Nephron (organoid): Measurements from ENCODE around the gene HTR2A.

Experiments used
- H3K27ac Mint-ChIP-seq, 3 experiments: 2 replicates each; pipeline ENCODE4 v1.8.0; 2020; ENCODE audit warnings: mixed read lengths in 3 of 3, mild to moderate bottlenecking in 2 of 3, moderate library complexity in 1 of 3
- H3K27me3 Mint-ChIP-seq: 2 replicates; pipeline ENCODE4 v1.8.0; 2021; ENCODE audit warnings: low read depth, mild to moderate bottlenecking, moderate library complexity, mixed read lengths
- H3K36me3 Mint-ChIP-seq: 2 replicates; pipeline ENCODE4 v1.8.0; 2020; ENCODE audit warnings: low read depth, mixed read lengths
- H3K4me1 Mint-ChIP-seq: 2 replicates; pipeline ENCODE4 v1.8.0; 2020; ENCODE audit warnings: mixed read lengths
- H3K4me3 Mint-ChIP-seq, 3 experiments: 2 replicates each; pipeline ENCODE4 v1.8.0; 2020; ENCODE audit warnings: mild to moderate bottlenecking in 3 of 3, mixed read lengths in 3 of 3, moderate library complexity in 2 of 3
- H3K9me3 Mint-ChIP-seq: 2 replicates; pipeline ENCODE4 v1.8.0; 2020; ENCODE audit warnings: mixed read lengths
- TF ChIP-seq, protein P1 (sequence below), 3 experiments: fragments of 200-600 bp; sonication (generic); IDR thresholded peaks; one replicate each; pipeline ENCODE4 v1.5.0; 2021; ENCODE audit warnings: antibody characterized with exemption in 3 of 3; ENCODE audit not compliant: unreplicated experiment in 3 of 3

The HTR2A gene

DNA sequence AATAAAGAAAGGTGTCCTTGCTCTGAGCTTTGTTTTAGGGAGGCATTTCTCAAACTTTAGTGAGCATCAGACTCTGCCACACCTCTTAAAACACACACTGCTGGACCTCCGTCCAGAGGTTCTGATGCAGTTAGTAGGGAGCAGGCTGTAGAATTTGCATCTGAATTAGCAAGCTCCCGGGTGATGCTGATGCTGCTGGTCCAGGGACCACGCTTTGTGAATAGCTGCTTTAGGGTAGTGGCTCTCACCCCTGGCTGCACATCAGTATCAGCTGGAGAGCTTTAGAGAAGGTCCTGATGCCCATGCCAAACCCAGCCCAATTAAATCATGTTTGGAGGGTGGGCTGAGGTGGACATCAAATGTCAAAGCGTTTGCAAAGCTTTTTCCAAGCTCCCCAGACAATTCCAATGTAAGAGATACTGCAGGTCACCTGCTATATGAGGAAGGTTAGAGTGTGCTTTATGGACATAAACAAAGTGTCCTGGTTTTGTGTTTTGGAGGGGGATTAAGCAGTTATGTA lies 3.6 kb downstream of the HTR2A start:
- Mint-ChIP-seq H3K36me3 (peaks cover 14% of the 10 kb centered on the region), H3K9me3 (peaks cover 14% of the 10 kb centered on the region), H3K27me3 (peaks cover 23% of the 10 kb centered on the region), H3K4me3 (peak overlapping the region; percentile 80 to 87 (median 86)), H3K27ac (peak overlapping the region; percentile 84 to 92 (median 91)), H3K4me1 (peaks cover 46% of the 10 kb centered on the region)
- TF ChIP-seq, protein P1, sequence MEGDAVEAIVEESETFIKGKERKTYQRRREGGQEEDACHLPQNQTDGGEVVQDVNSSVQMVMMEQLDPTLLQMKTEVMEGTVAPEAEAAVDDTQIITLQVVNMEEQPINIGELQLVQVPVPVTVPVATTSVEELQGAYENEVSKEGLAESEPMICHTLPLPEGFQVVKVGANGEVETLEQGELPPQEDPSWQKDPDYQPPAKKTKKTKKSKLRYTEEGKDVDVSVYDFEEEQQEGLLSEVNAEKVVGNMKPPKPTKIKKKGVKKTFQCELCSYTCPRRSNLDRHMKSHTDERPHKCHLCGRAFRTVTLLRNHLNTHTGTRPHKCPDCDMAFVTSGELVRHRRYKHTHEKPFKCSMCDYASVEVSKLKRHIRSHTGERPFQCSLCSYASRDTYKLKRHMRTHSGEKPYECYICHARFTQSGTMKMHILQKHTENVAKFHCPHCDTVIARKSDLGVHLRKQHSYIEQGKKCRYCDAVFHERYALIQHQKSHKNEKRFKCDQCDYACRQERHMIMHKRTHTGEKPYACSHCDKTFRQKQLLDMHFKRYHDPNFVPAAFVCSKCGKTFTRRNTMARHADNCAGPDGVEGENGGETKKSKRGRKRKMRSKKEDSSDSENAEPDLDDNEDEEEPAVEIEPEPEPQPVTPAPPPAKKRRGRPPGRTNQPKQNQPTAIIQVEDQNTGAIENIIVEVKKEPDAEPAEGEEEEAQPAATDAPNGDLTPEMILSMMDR (IDR thresholded peaks at IDR 0.05; ENCODE audit: unreplicated experiment in 3 of 3), result no peak

DNA sequence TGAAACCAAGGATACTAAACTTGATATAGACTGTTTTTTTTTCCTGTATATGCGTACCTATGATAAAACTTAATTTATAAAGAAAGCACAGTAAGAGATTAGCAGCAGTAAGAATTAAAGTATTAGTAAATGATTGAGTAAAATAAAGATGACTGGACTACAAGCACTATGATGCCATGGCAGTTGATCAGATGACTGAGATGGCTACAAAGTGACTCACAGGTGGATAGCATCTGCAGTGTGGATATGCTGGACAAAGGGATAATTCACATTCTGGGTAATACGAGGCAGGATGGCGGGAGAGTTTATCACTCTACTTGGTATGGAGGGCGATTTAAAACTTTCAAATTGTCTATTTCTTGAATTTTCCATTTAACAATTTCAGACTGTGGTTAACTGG lies 11.8 kb downstream of the HTR2A start:
- TF ChIP-seq, protein P1 (IDR thresholded peaks at IDR 0.05; ENCODE audit: unreplicated experiment in 3 of 3), result no peak
- H3K27ac Mint-ChIP-seq, result no peak overlapping the region
- peaks cover 4% of the 10 kb centered on the region for H3K4me1 Mint-ChIP-seq
- H3K9me3 Mint-ChIP-seq, result peaks cover 20% of the 10 kb centered on the region
- H3K27me3 Mint-ChIP-seq, result peaks cover 5% of the 10 kb centered on the region
- H3K36me3 Mint-ChIP-seq, result peaks cover 29% of the 10 kb centered on the region
- no peak overlapping the region for H3K4me3 Mint-ChIP-seq

DNA sequence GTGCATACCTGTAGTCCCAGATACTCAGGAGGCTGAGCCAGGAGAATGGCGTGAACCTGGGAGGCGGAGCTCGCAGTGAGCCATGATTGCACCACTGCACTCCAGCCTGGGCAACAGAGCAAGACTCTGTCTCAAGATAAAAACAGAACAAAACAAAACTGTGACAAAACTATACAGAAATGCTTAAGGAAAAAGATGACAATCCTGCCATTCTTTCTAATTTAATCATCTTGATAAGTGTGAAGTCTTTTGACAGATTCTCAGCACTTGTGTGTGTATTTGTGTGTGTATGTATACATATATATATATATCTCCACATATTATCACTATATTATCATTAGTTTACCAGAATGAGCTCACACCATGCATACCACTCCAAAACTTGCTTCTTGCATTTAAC lies 12.3 kb downstream of the HTR2A start:
- Mint-ChIP-seq H3K27ac (no peak overlapping the region), H3K9me3 (peaks cover 18% of the 10 kb centered on the region), H3K27me3 (peaks cover 5% of the 10 kb centered on the region), H3K4me1 (peaks cover 4% of the 10 kb centered on the region), H3K36me3 (peaks cover 24% of the 10 kb centered on the region), H3K4me3 (no peak overlapping the region)
- TF ChIP-seq, protein P1 (IDR thresholded peaks at IDR 0.05; ENCODE audit: unreplicated experiment in 3 of 3), result no peak

DNA sequence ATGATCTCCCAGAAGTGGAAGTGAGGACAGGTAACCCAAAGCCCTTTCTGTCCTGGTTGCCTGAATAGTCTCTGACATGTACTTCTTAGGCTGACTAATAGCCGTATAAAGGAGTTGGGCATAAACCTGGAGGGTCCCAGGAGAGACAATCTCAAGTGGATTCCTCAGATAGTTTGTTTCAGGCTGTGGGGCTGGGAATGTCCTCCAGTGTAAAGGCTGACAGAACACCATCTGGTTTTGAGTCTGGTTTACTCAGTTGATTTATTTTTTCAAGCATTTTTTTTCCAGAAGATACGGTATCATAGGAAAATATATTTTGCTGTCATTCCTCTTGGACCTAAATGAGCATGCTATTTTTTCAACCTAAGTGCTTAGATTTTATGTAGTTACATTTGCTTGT lies 15.2 kb downstream of the HTR2A start:
- TF ChIP-seq, protein P1 (IDR thresholded peaks at IDR 0.05; ENCODE audit: unreplicated experiment in 3 of 3), result no peak
- Mint-ChIP-seq H3K9me3 (peaks cover 3% of the 10 kb centered on the region), H3K4me1 (peaks cover 4% of the 10 kb centered on the region), H3K27ac (no peak overlapping the region), H3K27me3 (peaks cover 6% of the 10 kb centered on the region), H3K36me3 (peaks cover 4% of the 10 kb centered on the region), H3K4me3 (no peak overlapping the region)

DNA sequence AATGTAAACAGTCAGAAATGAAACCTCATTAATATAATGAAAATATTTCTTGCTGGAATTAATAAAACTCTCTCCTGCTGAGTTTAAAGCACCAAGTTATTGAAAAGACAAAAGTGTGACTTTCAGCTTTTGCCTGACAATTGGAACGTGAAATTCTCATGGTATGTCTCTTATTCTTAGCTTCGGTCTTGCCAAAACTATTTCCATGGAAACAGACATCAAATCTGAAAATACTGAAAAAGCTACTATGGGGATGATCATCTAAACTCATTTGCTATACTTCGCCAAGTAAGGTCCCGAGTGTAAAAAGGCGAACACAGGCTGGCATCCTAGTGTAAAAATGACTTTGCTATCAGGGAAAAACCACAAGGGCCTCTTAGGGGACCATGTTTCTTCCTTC lies 22.8 kb downstream of the HTR2A start:
- Mint-ChIP-seq H3K9me3 (no peaks in the 10 kb centered on the region), H3K4me3 (no peak overlapping the region), H3K27me3 (peaks cover 1% of the 10 kb centered on the region)

DNA sequence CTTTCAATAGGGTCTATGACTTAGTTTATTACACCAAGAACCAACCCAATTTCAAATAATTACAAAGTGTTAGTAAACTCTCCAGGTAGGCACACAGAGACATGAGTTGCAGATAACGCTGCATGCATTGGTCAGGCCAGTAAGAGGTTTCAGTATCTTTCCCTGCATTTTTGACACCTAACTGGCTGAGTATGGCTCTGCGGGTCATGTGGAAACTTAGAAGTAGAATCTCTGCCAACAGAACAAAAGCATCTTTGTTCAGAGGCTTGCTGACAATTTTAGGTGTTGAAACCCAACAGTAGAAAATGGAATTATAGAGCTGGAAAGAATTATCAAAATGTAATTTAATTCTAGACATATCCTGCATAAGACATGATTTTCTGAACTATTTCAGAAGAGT lies 25.3 kb downstream of the HTR2A start:
- H3K27ac Mint-ChIP-seq, result no peak overlapping the region
- H3K4me3 Mint-ChIP-seq, result no peak overlapping the region
- H3K9me3 Mint-ChIP-seq, result no peaks in the 10 kb centered on the region
- H3K4me1 Mint-ChIP-seq, result no peaks in the 10 kb centered on the region
- H3K27me3 Mint-ChIP-seq, result no peaks in the 10 kb centered on the region
- H3K36me3 Mint-ChIP-seq, result no peaks in the 10 kb centered on the region
- TF ChIP-seq, protein P1 (IDR thresholded peaks at IDR 0.05; ENCODE audit: unreplicated experiment in 3 of 3), result no peak

More for the DNA sequence above, 22.8 kb downstream of the HTR2A start:
- TF ChIP-seq, protein P1 (IDR thresholded peaks at IDR 0.05; ENCODE audit: unreplicated experiment in 3 of 3), result no peak
- Mint-ChIP-seq H3K36me3 (no peaks in the 10 kb centered on the region), H3K27ac (no peak overlapping the region), H3K4me1 (no peaks in the 10 kb centered on the region)
